Superior temporal gyrus (tissue), 1 donor: Measurements from ENCODE around the gene GPI.
A peak's percentile ranks its signal among the peaks of the same experiment; 100 is the strongest.

Experiments
- DNase-seq: peaks from one replicate; pipeline ENCODE4 v3.0.0-alpha.2; 2016; ENCODE audit errors: extremely low spot score

Gene GPI

DNA sequence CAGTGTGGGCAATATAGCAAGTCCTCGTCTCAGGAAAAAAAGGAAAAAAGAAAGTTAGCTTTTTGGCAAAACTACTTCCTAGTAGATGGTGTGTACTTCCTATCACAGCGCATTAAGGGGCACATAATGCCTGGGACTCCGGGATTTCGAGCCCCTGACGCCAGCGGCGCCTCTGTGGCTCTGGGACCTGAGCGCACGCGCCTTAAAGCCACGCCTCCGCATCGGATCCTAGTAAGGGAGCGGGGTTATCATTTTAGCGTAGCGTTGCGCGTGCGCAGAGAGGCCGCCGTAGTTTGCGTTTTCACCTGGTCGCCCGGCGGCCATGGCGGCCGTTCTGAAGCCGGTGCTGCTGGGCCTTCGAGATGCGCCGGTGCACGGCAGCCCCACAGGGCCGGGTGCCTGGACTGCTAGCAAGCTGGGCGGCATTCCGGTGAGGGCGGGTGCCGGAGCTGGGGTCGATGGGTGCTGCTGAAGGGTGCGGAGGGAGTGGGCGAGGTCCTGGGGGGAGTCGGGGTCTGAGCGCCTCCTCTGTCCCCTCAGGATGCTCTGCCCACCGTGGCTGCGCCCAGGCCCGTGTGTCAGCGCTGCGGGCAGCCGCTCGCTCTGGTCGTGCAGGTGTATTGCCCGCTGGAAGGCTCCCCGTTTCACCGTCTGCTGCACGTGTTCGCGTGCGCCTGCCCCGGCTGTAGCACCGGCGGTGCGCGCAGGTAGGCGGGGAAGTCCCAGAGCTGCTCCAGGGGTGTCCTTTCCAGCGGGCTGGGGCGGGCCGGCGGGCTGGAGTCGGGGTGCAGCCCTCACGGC, 39.3 kb downstream of the GPI start, which contains the start of gene PDCD2L:
PDCD2L (plus strand) TSS at position 291 of the 801 bp plus-strand sequence; CDS start at position 323, 32 bp downstream.
- peak; percentile 88 for DNase-seq

DNA sequence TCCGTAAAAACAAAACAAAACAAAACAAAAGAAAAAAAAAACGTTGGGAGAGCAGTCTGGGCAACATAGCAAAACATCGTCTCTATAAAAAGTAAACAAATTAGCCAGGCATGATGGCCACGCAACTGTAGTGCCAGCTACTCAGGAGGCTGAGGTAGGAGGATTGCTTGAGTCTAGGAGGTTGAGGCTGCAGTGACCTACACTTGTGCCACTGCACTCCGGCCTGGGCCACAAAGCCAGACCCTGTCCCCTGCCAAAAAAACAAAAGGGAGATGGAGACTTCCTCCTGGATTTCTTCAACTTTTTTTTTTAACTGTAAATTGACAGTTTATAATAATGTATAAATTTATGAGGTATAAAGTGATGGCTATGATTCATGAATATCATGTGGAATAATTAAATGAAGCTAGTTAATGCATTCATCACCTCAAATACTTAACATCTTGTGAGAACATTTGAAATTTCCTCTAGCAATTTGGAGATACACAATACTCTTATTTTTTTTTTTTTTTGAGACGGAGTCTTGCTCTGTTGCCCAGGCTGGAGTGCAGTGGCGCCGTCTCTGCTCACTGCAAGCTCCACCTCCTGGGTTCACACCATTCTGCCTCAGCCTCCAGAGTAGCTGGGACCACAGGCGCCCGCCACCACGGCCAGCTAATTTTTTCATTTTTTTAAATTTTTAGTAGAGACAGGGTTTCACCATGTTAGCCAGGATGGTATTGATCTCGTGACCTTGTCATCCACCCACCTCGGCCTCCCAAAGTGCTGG, 41.1 kb downstream of the GPI start:
- DNase-seq: no peak

DNA sequence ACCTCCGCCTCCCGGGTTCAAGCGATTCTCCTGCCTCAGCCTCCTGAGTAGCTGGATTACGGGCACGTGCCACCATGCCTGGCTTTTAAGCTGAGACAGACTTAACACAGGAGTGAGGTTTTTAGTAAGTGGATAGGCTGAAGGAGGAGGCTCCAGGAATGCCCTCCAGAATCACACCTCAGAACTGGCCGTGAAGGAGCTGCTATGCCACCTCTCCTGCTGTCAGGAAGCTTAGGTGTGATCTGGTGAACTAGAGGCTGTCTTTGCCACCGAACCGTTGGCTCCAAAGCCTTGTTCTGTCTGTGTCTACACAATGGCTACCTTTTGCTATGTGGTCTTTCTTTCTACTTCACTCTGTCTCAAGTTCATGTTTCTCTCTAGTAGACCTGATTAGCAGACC, 43.4 kb downstream of the GPI start:
- no peak for DNase-seq

DNA sequence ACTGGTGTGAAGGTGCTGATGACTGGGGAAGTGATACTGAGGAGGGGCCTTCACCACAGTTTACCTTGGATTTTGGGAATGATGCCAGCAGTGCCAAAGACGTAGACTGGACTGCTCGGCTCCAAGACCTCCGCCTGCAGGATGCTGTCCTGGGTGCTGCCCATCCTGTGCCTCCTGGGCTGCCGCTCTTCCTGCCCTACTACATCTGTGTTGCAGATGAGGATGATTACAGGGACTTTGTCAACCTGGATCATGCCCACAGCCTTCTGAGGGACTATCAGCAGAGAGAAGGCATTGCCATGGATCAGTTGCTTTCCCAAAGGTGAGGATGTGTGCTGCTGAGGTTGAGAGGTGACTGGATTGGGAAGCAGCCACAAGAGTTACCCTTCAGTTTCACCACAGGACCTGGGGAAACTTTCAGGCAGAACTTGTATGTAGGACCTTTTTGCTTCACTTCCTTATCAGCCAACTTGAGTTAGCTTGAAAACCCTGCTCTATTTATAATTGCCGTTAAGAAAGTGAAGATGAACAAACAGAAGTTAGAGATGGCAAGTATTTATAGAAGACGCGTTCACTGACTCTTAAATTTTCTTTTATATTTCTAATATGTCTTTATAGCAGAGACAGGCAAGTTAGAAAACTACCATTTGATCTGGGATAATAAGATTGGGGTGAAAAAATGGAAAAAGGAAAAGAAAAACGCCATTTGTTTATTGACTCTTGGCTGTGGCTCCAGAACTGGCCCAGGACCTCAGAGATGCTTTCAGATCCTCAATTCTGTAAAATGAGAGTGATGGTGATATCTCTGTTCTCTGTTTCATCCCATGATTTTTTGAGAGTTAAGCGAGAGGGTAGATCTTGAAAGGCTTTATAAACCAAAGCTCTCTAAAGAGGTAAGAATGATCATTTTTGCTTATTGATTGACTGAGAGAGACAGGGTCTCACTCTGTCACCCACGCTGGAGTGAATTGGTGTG, 44.5 kb downstream of the GPI start:
- DNase-seq: no peak

DNA sequence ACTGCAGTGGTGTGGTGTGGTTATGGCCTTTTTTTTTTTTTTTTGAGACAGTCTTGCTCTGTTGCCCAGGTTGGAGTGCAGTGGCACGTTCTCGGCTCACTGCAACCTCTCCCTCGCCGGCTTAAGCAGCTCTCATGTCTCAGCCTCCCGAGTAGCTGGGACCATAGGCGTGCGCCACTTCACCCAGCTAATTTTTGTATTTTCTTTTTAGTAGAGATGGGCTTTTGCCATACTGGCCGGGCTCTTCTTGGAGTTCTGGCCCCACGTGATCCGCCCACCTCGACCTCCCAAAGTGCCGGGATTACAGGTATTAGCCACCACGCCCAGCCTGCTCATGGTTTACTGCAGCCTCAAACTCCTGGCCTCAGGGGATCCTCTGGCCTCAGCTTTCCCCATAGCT, 46.2 kb downstream of the GPI start:
- DNase-seq: no peak

DNA sequence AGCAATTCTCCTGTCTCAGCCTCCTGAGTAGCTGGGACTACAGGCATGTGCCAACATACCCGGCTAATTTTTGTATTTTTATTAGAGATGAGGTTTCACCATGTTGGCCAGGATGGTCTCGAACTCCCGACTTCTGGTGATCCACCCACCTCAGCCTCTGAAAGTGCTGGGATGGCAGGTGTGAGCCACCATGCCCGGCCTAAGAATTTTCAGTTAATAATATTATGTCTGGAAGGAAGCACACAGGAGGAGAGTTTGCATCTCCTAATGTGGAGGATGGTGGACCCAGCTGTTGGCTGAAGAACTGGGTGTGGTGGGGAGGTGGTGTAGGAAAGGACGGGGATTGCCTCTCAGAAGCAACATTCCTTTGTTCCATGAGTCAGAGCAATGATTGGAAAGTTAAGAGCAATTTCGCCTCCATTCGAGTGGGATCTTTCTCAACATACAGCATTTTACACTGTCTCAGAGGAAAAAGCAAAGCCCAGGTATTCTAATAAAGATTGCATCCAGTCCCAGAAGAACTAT, 51.1 kb downstream of the GPI start:
- DNase-seq: no peak

DNA sequence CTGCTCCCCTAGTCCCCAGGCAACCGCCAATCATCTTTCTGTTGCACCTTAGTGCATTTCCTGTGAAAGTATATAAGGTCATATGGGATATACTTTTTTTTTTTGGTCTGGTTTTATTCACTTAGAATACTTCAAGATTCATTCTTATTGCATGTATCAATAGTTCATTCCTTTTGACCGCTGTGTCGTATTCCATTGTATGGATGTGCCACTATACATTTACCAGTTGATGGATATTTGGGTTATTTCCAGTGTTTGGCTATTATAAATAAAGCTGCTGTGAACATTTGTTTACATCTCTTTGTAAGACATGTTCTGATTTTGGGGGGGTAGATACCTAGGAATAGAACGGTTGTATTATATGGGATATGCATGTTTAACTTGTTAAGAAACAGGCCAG, 53.3 kb downstream of the GPI start:
- DNase-seq: no peak

DNA sequence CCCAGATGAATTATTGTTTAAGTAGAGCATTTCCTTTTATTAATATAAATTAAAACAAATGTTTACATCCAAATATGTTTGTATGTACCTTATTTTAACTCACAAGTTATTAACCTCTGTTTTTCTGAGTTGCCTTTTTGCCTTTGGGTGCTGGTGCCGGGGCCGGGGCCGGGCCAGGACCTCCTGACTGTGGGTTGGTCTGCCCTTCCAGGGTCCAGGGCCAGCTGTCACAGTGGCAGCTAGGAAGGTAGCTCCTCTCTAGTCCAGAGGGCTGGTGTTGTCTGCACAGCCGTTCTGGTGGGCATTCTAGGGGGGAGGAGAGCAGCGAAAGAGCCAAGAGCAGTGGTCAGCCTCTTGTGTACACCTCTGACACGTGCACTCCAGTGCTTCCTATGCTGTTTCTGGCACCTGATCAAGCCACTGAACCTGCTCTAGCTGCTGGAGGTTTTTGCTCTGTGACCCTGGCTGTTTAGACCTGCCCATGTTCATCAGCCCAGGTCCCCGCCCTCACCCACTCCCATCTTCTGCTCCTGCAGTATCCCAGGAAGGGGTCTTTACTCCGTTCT, 61.2 kb downstream of the GPI start:
- DNase-seq: no peak

DNA sequence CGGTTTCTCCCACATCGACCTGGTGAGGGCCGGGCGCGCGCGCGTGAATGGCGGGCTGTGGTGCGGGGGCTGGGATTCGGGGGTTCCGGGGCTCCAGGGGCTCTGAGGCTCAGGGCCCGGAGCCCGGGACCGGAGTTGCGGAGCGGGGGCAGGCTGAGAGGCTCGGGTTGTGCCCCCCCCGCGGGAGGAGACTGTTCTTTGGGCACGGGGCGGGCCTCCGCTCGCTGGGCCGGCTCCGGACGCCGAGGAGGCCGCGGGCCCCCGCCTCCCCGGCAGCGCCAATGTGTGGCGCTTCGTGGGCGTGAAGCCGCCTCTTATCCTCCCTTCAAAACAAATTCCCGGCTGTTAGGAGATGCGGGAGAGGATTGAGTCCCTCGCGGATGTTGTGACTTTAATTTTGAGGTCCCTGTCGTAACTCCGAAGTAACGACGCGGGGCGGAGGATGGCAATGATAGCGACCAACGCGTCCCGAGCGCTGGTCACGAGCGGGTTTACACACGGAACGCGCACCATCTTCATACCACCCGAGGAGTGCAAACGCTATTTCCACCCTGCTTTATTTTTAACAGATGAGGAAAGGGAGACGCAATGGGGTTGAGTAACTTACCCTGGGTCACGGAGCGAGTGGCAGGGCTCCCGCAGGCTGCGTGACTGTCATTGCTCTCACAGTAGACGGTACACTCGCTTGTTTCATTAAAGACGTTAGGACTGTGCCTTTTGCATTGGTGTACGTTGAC, 63.7 kb downstream of the GPI start:
- DNase-seq: peak; percentile 40

DNA sequence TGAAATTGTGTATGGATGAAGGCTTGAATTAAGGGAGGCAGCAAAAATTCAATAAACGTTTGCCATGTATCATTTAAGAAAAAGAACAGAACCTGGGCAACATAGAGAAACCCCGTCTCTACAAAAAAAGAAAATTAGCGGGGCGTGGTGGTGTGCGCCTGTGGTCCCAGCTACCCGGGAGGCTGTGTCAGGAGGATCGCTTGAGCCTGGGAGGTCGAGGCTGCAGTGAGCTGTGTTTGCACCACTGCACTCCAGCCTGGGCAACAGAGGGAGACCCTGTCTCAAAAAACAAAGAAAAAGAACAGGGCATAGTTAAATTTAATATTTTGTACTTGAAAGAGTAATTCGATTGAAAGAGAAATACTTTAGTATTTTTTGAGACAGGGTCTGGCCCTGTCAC, 64.6 kb downstream of the GPI start:
- no peak for DNase-seq

DNA sequence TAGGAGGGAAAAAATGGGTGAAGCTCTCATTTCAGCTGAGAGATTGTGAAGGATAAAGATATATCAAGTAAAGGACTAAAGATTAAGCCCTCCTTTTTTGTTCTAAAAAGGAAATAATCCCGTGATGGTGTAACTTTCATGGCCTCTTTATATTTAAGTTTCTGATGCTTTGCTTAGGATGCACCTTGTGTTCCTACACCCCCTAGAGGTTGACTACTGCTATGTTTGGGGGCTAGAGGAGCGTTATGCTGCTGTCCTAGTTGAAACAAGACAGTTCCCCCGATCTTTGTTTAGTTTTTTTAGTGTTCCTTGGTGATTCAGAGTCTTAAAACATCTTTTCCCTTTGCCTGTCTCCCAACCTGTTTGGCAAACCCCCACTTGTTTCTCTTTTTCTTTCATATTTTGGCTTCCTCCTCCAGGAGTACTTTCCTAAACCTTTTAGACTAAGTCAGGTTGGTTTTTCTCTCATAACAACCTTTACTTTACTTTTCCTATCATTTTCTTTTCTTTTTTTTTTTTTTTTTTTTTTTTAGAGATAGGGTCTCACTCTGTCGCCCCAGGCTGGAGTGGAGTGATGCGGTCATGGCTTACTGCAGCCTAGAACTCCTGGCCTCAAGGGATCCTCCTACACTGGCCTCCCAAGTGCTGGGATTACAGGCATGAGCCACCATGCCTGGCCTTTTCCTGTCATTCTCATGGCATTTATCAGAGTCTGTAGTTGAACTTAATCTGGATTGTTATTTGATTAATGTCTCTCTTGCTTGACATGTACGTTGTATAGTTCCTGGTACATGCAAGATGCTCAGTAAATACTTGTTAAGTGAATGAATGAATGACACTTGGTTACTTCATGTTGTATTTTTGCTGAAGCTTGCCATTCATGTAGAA, 66.0 kb downstream of the GPI start:
- peak; percentile 56 for DNase-seq

DNA sequence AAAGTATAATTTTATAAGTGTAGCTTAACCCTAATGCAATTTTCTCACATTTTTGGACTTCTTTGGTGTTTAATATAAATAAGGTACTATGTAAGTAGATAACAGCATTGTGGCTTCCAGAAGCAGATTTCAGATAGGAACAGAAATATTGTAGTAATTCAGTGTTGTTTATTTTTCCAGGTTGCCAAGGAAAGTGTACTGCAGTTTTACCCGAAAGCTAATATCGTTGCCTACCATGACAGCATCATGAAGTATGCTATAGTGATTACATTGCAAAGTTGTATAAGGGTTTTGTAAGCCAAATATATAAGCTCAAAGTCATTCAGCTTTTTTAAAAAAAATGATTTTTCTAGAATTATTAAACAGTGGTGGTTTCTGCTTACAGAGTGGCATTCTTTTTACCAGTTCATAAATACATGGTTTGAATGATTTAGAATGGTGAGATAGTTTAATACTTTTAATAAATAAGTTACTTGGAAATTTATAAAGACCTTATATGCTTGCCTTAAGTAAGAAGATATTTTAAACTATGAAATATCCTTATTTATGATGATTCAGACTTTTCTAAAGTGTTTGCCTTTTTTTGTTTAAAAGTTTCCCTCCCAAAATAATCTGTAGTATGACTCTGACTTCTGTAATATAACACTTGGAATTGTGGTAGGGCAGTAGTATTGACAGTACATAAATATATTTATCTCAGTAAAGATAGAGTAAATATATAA, 66.8 kb downstream of the GPI start:
- DNase-seq: no peak

DNA sequence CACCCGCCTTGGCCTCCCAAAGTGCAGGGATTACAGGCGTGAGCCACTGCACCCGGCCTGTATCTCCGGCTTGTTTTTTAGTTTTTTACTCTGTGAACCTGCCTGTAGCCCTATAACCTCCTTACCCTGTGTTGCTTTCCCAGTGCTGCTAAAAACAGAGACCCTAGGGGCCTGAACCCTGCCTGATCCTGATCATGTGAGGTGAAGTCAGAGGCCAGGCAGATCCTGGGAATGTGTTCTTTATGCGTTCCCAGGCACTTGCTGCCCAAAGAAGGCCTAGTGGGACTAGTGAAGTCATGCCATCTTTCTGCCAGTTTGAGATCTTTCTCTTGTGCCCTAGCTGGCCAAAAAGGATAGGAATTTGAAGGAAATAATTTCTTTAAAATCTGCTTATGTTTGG, 67.8 kb downstream of the GPI start:
- no peak for DNase-seq

DNA sequence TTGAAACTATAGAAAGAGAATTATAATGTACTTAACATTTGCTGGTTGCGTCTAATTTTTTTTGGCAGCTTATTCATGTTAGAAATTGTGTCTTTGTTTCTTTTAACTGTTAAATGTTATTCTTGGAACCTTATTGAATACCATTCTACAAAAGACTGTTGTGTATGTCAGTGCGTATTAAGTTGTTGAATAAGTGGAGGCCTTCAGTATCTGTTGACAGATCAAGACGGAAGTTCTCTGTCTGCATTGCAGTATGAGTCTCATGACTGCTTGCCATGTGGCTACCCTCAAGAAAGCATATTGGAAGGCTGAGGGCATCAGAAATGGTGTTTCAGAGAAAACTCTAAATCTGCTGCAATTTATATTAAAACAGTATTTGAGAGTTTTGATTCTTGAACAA, 71.7 kb downstream of the GPI start:
- DNase-seq: no peak

DNA sequence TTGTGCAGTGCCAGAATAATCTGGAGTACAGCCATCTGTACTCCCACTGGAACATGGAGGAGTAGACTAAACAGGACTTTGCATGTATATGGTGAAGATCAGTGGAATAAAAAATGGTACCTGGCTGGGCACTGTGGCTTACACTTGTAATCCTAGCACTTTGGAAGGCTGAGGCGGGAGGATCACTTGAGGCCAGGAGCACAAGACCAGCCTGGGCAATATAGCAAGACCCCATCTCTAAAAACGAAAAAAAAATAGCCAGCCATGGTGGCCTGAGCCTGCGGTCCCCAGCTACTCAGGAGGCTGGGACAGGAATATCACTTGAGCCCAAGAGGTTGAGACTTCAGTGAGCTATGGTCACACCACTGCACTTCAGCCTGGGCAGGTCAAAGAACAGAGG, 83.2 kb downstream of the GPI start:
- DNase-seq: no peak
